C1 segment of cervical spinal cord (tissue), 14 donors: ENCODE data around the gene ZXDA.
A peak's percentile ranks its signal among the peaks of the same experiment; 100 is the strongest.
"Not testable (repeated sequence)": the region's sequence is repeated elsewhere in the genome, so short reads cannot be mapped to it uniquely, and the experiment has no call there.

Source experiments
- DNase-seq, 14 donors: peaks; one replicate each; lab custom pipeline; 2025; lab: John Stamatoyannopoulos, UW

ZXDA gene

GRCh38 chrX:57910287-57910912, at the start of gene ZXDA:
TSS of gene ZXDA (minus strand) at chrX:57910458. CDS start at chrX:57910420, 38 bp downstream.
- not testable (repeated sequence) for DNase-seq

- no peak for DNase-seq
Measured at GRCh38 chrX:57952320-57952678, 42.0 kb upstream of the ZXDA start.

GRCh38 chrX:57951666-57952319, 41.5 kb upstream of the ZXDA start:
- no peak for DNase-seq

GRCh38 chrX:57933321-57933720, 23.1 kb upstream of the ZXDA start:
- DNase-seq: no peak

GRCh38 chrX:57932266-57932665, 22.0 kb upstream of the ZXDA start:
- no peak for DNase-seq

GRCh38 chrX:57930051-57930450, 19.8 kb upstream of the ZXDA start:
- no peak for DNase-seq

- DNase-seq: peak in 2 of 14 donors; percentile 0 to 6
Measured at GRCh38 chrX:57929373-57929772, 19.1 kb upstream of the ZXDA start.

- no peak for DNase-seq
Measured at GRCh38 chrX:57925806-57926205, 15.5 kb upstream of the ZXDA start.

GRCh38 chrX:57918750-57919436, 8.6 kb upstream of the ZXDA start:
- peak in 3 of 14 donors; percentile 3 to 14 (median 13) for DNase-seq

- no peak for DNase-seq
Measured at GRCh38 chrX:57915680-57916079, 5.4 kb upstream of the ZXDA start.

GRCh38 chrX:57909595-57910286, 517 bp downstream of the ZXDA start:
- DNase-seq: peak in 7 of 14 donors; percentile 8 to 59 (median 49)

GRCh38 chrX:57908972-57909594, 1.2 kb downstream of the ZXDA start:
- DNase-seq: peak in 3 of 14 donors; percentile 41 to 74 (median 49)

GRCh38 chrX:57906790-57907189, 3.5 kb downstream of the ZXDA start:
- DNase-seq: peak in 1 of 14 donors; percentile 30

GRCh38 chrX:57905141-57905540, 5.1 kb downstream of the ZXDA start:
- DNase-seq: no peak

GRCh38 chrX:57904176-57904880, 5.9 kb downstream of the ZXDA start:
- no peak for DNase-seq

- DNase-seq: no peak
Measured at GRCh38 chrX:57902633-57903032, 7.6 kb downstream of the ZXDA start.

- DNase-seq: no peak
Measured at GRCh38 chrX:57901466-57901865, 8.8 kb downstream of the ZXDA start.

GRCh38 chrX:57900975-57901374, 9.3 kb downstream of the ZXDA start:
- no peak for DNase-seq

GRCh38 chrX:57899906-57900305, 10.4 kb downstream of the ZXDA start:
- DNase-seq: no peak

- DNase-seq: no peak
Measured at GRCh38 chrX:57899064-57899463, 11.2 kb downstream of the ZXDA start.

GRCh38 chrX:57871463-57871862, 38.8 kb downstream of the ZXDA start:
- no peak for DNase-seq
